Measurements from ENCODE around the gene KIAA1614.

- TF ChIP-seq EZH2 (IDR thresholded peaks at IDR 0.05) (no peak), CTCF (IDR thresholded peaks at IDR 0.05) (no peak)
Measured at GRCh38 chr1:180973369-180973768, 60.7 kb downstream of the KIAA1614 start.

All from neural progenitor cell (in vitro differentiated cells).